Ishikawa (cell line): ENCODE measurements around the gene DLST.
A peak's percentile ranks its signal among the peaks of the same experiment; 100 is the strongest.

Experiments
- CEBPB ChIP-seq: IDR thresholded peaks from 2 replicates; pipeline ENCODE4 v1.6.1; 2012
- CREB1 ChIP-seq: IDR thresholded peaks from 2 replicates; pipeline ENCODE4 v1.6.1; 2012; ENCODE audit warnings: low read depth
- EGR1 ChIP-seq: IDR thresholded peaks from 2 replicates; pipeline ENCODE4 v1.6.1; 2012
- EP300 ChIP-seq: IDR thresholded peaks from 2 replicates; pipeline ENCODE4 v1.6.1; 2012; ENCODE audit warnings: borderline replicate concordance
- FOXM1 ChIP-seq: IDR thresholded peaks from 2 replicates; pipeline ENCODE4 v1.6.1; 2012; ENCODE audit warnings: low read depth, borderline replicate concordance
- MAX ChIP-seq: IDR thresholded peaks from 2 replicates; pipeline ENCODE4 v1.6.1; 2012
- NFIC ChIP-seq: IDR thresholded peaks from 2 replicates; pipeline ENCODE4 v1.6.1; 2012
- RAD21 ChIP-seq: IDR thresholded peaks from 2 replicates; pipeline ENCODE4 v1.6.1; 2012; ENCODE audit warnings: low read depth
- TAF1 ChIP-seq: IDR thresholded peaks from 2 replicates; pipeline ENCODE4 v1.6.1; 2012; ENCODE audit warnings: low read depth, mild to moderate bottlenecking
- TCF12 ChIP-seq: IDR thresholded peaks from 2 replicates; pipeline ENCODE4 v1.6.1; 2012; ENCODE audit warnings: low read depth
- TEAD4 ChIP-seq: IDR thresholded peaks from 2 replicates; pipeline ENCODE4 v1.6.1; 2012
- YY1 ChIP-seq: IDR thresholded peaks from 2 replicates; pipeline ENCODE4 v1.6.1; 2012; ENCODE audit warnings: low read depth
- ZBTB7A ChIP-seq: IDR thresholded peaks from 2 replicates; pipeline ENCODE4 v1.6.1; 2012; ENCODE audit warnings: low read depth
- TF ChIP-seq, protein P1 (sequence below): IDR thresholded peaks from 2 replicates; pipeline ENCODE4 v1.6.1; 2012
- TF ChIP-seq, protein P2 (sequence below): IDR thresholded peaks from 2 replicates; pipeline ENCODE4 v1.6.1; 2012; ENCODE audit warnings: low read depth, mild to moderate bottlenecking

Gene DLST

GRCh38 chr14:74905595-74906142 lies 24.0 kb downstream of the DLST start:
- TF ChIP-seq CREB1, result no peak
- TF ChIP-seq NFIC, result peak; percentile 26; the same call in 1 of the 2 replicates
- TF ChIP-seq TCF12, result no peak
- TF ChIP-seq TAF1, result no peak
- TF ChIP-seq, protein P1, sequence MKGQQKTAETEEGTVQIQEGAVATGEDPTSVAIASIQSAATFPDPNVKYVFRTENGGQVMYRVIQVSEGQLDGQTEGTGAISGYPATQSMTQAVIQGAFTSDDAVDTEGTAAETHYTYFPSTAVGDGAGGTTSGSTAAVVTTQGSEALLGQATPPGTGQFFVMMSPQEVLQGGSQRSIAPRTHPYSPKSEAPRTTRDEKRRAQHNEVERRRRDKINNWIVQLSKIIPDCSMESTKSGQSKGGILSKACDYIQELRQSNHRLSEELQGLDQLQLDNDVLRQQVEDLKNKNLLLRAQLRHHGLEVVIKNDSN, result peak; percentile 80
- TF ChIP-seq ZBTB7A, result no peak
- TF ChIP-seq CEBPB, result no peak
- no peak for TF ChIP-seq YY1
- no peak for TF ChIP-seq EP300
- TF ChIP-seq FOXM1, result no peak
- TF ChIP-seq MAX, result peak; percentile 86
- peak; percentile 63 for TF ChIP-seq RAD21
- TF ChIP-seq, protein P2, sequence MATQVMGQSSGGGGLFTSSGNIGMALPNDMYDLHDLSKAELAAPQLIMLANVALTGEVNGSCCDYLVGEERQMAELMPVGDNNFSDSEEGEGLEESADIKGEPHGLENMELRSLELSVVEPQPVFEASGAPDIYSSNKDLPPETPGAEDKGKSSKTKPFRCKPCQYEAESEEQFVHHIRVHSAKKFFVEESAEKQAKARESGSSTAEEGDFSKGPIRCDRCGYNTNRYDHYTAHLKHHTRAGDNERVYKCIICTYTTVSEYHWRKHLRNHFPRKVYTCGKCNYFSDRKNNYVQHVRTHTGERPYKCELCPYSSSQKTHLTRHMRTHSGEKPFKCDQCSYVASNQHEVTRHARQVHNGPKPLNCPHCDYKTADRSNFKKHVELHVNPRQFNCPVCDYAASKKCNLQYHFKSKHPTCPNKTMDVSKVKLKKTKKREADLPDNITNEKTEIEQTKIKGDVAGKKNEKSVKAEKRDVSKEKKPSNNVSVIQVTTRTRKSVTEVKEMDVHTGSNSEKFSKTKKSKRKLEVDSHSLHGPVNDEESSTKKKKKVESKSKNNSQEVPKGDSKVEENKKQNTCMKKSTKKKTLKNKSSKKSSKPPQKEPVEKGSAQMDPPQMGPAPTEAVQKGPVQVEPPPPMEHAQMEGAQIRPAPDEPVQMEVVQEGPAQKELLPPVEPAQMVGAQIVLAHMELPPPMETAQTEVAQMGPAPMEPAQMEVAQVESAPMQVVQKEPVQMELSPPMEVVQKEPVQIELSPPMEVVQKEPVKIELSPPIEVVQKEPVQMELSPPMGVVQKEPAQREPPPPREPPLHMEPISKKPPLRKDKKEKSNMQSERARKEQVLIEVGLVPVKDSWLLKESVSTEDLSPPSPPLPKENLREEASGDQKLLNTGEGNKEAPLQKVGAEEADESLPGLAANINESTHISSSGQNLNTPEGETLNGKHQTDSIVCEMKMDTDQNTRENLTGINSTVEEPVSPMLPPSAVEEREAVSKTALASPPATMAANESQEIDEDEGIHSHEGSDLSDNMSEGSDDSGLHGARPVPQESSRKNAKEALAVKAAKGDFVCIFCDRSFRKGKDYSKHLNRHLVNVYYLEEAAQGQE, result no peak
- no peak for TF ChIP-seq EGR1
- TF ChIP-seq TEAD4, result no peak

DNA sequence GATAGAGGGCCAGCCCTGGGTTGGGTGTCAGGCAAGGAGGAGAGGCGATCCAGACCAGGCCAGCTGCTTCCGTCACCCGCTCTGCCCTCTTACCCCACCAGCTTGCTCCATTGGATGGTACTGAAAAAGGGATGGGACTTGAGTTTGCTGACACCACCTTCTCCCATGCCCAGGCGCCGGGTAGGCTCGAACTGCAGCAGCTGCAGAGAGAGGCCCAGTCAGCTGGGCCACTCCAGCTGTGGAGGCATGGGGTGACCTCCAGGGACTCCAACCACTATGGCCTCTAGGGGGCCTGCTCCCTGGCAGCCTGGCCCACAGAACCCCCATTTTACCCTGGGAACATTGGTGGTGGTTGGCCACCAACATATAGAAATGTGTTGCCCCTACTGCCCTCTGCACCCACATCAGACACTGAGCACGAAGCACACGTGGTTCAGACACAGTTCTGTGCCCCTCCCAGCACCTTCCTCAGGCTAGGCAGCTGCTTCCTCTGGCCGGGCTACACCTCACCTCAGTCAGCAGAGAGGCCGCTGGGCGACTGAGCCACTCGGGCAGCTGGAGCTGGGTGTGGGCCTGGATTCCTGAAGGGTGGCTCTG lies 25.3 kb downstream of the DLST start:
- TF ChIP-seq TEAD4, result no peak
- no peak for TF ChIP-seq NFIC
- TF ChIP-seq CEBPB, result no peak
- no peak for TF ChIP-seq CREB1
- no peak for TF ChIP-seq ZBTB7A
- no peak for TF ChIP-seq YY1
- TF ChIP-seq FOXM1, result no peak
- TF ChIP-seq TAF1, result no peak
- TF ChIP-seq EP300, result no peak
- TF ChIP-seq TCF12, result no peak
- TF ChIP-seq, protein P1, result no peak
- TF ChIP-seq MAX, result no peak
- TF ChIP-seq, protein P2, result no peak

- no peak for TF ChIP-seq RAD21
- TF ChIP-seq, protein P2, result no peak
Observed at GRCh38 chr14:74907744-74908143, 26.0 kb downstream of the DLST start.

- TF ChIP-seq NFIC, result no peak
- no peak for TF ChIP-seq EP300
Observed at GRCh38 chr14:74908861-74909341, 27.2 kb downstream of the DLST start.

GRCh38 chr14:74909501-74909900 lies 27.8 kb downstream of the DLST start:
- TF ChIP-seq, protein P2, result no peak
- TF ChIP-seq YY1, result no peak
- TF ChIP-seq TEAD4, result no peak
- no peak for TF ChIP-seq CREB1
- TF ChIP-seq, protein P1, result no peak
- no peak for TF ChIP-seq FOXM1
- no peak for TF ChIP-seq TAF1
- TF ChIP-seq NFIC, result no peak
- no peak for TF ChIP-seq RAD21
- TF ChIP-seq EP300, result no peak
- no peak for TF ChIP-seq MAX
- no peak for TF ChIP-seq TCF12
- no peak for TF ChIP-seq EGR1
- no peak for TF ChIP-seq CEBPB
